Suprapubic skin (tissue), 4 donors: ENCODE results near the gene TBPL1. TPM values are rescaled to one million over a fixed set of nuclear protein-coding genes. Genes with fewer than 3 reads are reported as not detected.

Experiments used
- DNase-seq, 2 donors: peaks; one replicate each; pipeline ENCODE4 v3.0.0-alpha.2; 2019; ENCODE audit warnings: low spot score in 2 of 2
- H3K27ac ChIP-seq: fragments of 200-600 bp; sonication (generic); one replicate; pipeline ENCODE4 v1.5.1; 2019
- H3K27me3 ChIP-seq: fragments of 200-600 bp; sonication (generic); one replicate; pipeline ENCODE4 v1.5.1; 2019
- H3K36me3 ChIP-seq: fragments of 200-600 bp; sonication (generic); one replicate; pipeline ENCODE4 v1.5.1; 2019
- H3K4me1 ChIP-seq: fragments of 200-600 bp; sonication (generic); one replicate; pipeline ENCODE4 v1.5.1; 2019
- H3K4me3 ChIP-seq: fragments of 200-600 bp; sonication (generic); one replicate; pipeline ENCODE4 v1.5.1; 2019; ENCODE audit warnings: mild to moderate bottlenecking
- H3K9me3 ChIP-seq: fragments of 200-600 bp; sonication (generic); one replicate; pipeline ENCODE4 v1.5.1; 2019
- EP300 ChIP-seq: sonication (generic); formaldehyde crosslinking; IDR thresholded peaks from one replicate; pipeline ENCODE4 v1.6.1; 2017; ENCODE audit warnings: antibody characterized with exemption
- POLR2A ChIP-seq, 2 donors: fragments of 450-650 bp; IDR thresholded peaks; one replicate each; pipeline ENCODE4 v1.6.1; 2017; ENCODE audit warnings: antibody characterized with exemption in 2 of 2, mild to moderate bottlenecking in 2 of 2, moderate library complexity in 2 of 2
- POLR2AphosphoS5 ChIP-seq, 3 donors: sonication (generic); formaldehyde crosslinking; IDR thresholded peaks; one replicate each; pipeline ENCODE4 v1.6.1; 2017; ENCODE audit warnings: antibody characterized with exemption in 3 of 3
- whole genome bisulfite sequencing: methylation state at CpG from one replicate; pipeline ENCODE4 v1.1.5; 2018; 5-methylcytosine and 5-hydroxymethylcytosine counted together
- total RNA-seq, 4 donors: library from RNA; depleted of rRNA; stranded (reverse); fragments of >200 nt; gene quantifications; one replicate each; pipeline ENCODE4 v1.1.0, GENCODE V29; 2016
- TF ChIP-seq, protein P1 (sequence below), 2 donors: fragments of 200-600 bp in 1 of 2; fragments of 450-650 bp in 1 of 2; sonication (generic) in 1 of 2; IDR thresholded peaks; one replicate each; pipeline ENCODE4 v1.5.1; 2016 to 2019; ENCODE audit warnings: antibody characterized with exemption in 2 of 2, mild to moderate bottlenecking in 1 of 2, moderate library complexity in 1 of 2

Gene TBPL1
- total RNA-seq, 4 donors from 2014 or later = 10.2 to 15.3 (median 13.7) TPM

DNA sequence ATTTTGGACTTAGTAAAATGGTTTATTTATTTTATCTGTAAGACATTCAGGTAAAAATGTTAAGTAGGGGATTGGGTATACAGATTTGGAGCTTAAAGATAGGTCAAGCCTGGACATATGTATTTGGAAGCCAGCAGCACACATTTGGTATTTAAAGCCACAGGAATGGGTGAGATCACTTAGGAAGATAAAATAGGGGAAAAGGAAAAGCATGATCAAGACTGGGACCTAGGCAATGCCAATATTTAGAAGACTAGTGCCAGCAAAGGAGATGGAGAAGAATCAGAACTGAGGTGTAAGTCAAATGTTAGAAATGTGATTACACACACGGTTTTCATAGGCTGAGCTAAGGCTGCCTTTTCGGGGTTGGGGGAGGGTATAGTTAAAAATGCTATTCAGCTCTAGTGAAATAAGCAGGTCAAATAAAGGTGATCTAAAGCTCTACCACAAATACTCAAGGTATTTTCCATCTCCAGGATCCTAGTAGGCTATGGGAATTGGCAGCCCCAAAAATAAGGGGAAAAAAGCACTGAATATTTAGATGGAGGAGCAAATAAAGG is 78.8 kb downstream of the TBPL1 start:
- Histone ChIP-seq H3K27me3 (no peaks in the 10 kb centered on the region), H3K9me3 (no peaks in the 10 kb centered on the region), H3K4me1 (peaks cover 3% of the 10 kb centered on the region), H3K27ac (no peak overlapping the region), H3K4me3 (no peak overlapping the region), H3K36me3 (peaks cover 3% of the 10 kb centered on the region)
- no peak for TF ChIP-seq POLR2A (IDR thresholded peaks at IDR 0.05)
- TF ChIP-seq EP300 = no peak
- no peak for TF ChIP-seq POLR2AphosphoS5 (IDR thresholded peaks at IDR 0.05)
- TF ChIP-seq, protein P1, sequence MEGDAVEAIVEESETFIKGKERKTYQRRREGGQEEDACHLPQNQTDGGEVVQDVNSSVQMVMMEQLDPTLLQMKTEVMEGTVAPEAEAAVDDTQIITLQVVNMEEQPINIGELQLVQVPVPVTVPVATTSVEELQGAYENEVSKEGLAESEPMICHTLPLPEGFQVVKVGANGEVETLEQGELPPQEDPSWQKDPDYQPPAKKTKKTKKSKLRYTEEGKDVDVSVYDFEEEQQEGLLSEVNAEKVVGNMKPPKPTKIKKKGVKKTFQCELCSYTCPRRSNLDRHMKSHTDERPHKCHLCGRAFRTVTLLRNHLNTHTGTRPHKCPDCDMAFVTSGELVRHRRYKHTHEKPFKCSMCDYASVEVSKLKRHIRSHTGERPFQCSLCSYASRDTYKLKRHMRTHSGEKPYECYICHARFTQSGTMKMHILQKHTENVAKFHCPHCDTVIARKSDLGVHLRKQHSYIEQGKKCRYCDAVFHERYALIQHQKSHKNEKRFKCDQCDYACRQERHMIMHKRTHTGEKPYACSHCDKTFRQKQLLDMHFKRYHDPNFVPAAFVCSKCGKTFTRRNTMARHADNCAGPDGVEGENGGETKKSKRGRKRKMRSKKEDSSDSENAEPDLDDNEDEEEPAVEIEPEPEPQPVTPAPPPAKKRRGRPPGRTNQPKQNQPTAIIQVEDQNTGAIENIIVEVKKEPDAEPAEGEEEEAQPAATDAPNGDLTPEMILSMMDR (IDR thresholded peaks at IDR 0.05) = no peak
- no peak for DNase-seq
- 87% methylated on average over 2 of the region's 2 CpGs for WGBS

DNA sequence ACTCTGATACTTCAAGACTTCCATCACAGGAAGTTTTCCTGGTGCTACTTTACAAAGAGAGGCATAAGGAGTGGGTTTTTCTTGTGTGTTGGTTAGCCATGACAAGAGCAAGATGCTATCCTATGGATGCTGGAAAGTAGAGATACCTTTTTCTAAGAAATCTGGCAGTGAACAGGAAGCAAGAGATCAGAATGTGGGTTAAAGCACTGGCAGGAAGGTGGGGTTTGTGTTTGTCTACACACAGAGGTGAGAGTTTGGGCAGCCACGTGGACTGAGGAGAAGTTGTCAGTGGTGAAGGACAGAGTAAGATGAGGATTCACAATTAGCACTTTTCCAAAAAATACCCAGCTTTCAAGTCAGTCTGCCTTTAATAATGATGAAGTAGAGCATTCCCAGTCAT is 81.5 kb downstream of the TBPL1 start:
- Histone ChIP-seq H3K4me1 (peaks cover 3% of the 10 kb centered on the region), H3K36me3 (no peaks in the 10 kb centered on the region), H3K27me3 (no peaks in the 10 kb centered on the region), H3K4me3 (no peak overlapping the region), H3K9me3 (no peaks in the 10 kb centered on the region), H3K27ac (no peak overlapping the region)
- no peak for TF ChIP-seq POLR2AphosphoS5 (IDR thresholded peaks at IDR 0.05)
- no peak for TF ChIP-seq POLR2A (IDR thresholded peaks at IDR 0.05)
- TF ChIP-seq, protein P1 (IDR thresholded peaks at IDR 0.05) = no peak
- no peak for TF ChIP-seq EP300
- DNase-seq = no peak
- 62% methylated on average over 1 of the region's 1 CpG for WGBS

DNA sequence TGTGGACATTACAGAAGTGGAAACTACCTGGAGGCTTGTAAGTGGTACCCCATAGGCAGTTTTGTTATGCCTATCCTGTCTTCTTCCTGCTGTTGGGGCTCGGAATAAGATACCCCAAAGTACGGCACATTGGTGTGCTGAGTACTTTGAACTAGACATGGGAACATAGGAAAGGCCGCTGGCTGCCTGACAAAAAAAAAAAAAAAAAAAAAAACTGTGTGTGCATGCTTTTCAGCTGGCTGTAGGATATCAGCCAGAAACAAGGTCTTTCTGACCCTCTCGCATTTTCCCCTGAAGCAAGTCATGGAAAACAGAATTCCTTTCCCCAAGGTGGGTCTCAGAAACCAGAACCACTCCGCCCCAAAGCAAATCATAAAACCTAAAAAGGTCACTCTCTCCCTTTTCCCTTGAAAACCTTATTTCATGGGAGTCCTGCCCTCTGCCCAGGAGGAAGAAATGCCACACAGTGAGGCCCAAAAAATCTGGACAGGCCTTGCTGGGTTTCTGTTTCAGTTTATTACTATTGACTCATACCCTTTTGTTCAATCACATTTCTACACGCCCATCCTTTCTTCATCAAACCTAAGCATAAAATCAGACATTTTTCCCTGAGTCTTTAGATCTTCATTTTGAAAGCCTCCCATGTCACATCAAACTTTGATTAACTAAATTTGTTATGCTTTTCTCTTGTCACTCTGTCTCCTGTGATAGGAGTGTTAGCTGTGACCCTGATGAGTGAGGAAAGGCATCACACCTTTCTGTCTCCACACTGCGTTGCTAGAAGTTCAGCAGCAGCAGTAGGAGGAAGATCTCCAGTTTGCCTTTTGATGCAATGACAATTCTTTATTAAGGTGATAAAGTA is 82.2 kb downstream of the TBPL1 start:
- no peaks in the 10 kb centered on the region for H3K9me3 ChIP-seq
- H3K27ac ChIP-seq = peak overlapping the region; percentile 56
- no peak for DNase-seq
- no peak for TF ChIP-seq EP300
- TF ChIP-seq POLR2AphosphoS5 (IDR thresholded peaks at IDR 0.05) = no peak
- TF ChIP-seq, protein P1 (IDR thresholded peaks at IDR 0.05) = no peak
- TF ChIP-seq POLR2A (IDR thresholded peaks at IDR 0.05) = no peak
- WGBS = 85% methylated on average over 7 of the region's 7 CpGs
- H3K4me1 ChIP-seq = peaks cover 3% of the 10 kb centered on the region
- no peak overlapping the region for H3K4me3 ChIP-seq
- no peaks in the 10 kb centered on the region for H3K27me3 ChIP-seq
- H3K36me3 ChIP-seq = no peaks in the 10 kb centered on the region

DNA sequence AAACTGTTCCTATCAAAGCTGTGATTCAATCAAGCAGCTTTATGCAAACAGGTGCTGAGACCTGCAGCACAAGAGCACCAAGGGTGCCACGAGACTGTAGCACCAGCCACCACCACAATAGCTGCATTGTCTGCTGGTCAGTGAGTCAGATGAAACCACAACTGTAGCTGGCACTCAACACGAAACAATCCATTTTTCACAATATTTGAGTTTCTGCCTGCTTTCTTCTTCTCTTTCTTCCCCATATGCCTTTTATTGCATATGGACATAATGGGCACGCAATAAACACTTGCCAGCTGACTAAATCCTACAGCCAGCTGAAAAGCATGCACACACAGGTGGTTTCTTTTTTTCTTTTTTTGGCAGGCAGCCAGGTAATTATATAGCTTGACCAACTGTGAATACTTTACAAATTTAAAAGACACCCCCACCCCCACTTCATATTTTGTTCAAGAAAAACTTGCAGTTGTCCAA is 82.8 kb downstream of the TBPL1 start:
- H3K9me3 ChIP-seq = no peaks in the 10 kb centered on the region
- WGBS = 70% methylated on average over 3 of the region's 3 CpGs
- H3K4me1 ChIP-seq = peaks cover 3% of the 10 kb centered on the region
- H3K36me3 ChIP-seq = no peaks in the 10 kb centered on the region
- no peaks in the 10 kb centered on the region for H3K27me3 ChIP-seq
- H3K27ac ChIP-seq = peak overlapping the region; percentile 56
- TF ChIP-seq, protein P1 (IDR thresholded peaks at IDR 0.05) = no peak
- TF ChIP-seq POLR2A (IDR thresholded peaks at IDR 0.05) (no peak), POLR2AphosphoS5 (IDR thresholded peaks at IDR 0.05) (no peak), EP300 (no peak)
- DNase-seq = no peak
- no peak overlapping the region for H3K4me3 ChIP-seq

DNA sequence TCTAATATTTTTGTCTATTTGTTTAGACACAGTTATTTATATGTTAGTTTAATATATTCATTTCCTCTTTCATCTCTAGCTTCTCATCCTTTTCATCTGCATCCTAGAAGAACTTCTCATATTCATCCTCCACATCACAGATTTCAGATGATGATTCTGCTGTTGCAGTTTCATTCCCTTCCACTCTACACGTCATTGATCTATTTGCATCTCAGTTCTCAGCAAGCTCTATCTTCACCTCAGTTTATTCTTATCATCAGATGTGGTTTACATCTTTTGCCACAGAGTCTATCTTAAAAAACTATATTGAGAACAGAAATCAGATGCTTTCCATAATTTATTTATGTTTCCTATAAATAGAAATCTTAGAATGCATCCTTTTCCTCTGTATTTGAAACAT is 86.1 kb downstream of the TBPL1 start:
- WGBS = 60% methylated on average over 1 of the region's 1 CpG
- Histone ChIP-seq H3K4me3 (no peak overlapping the region), H3K27me3 (no peaks in the 10 kb centered on the region), H3K4me1 (peaks cover 3% of the 10 kb centered on the region), H3K36me3 (no peaks in the 10 kb centered on the region), H3K9me3 (no peaks in the 10 kb centered on the region), H3K27ac (no peak overlapping the region)
- no peak for DNase-seq
- no peak for TF ChIP-seq POLR2AphosphoS5 (IDR thresholded peaks at IDR 0.05)
- TF ChIP-seq, protein P1 (IDR thresholded peaks at IDR 0.05) = no peak
- TF ChIP-seq POLR2A (IDR thresholded peaks at IDR 0.05) = no peak
- TF ChIP-seq EP300 = no peak
